ENCODE results near the gene DDX1. TPM values are rescaled to one million over a fixed set of nuclear protein-coding genes. Genes with fewer than 3 reads are reported as not detected.

DDX1 gene
- total RNA-seq, 2 donors from 2014 or later = 39.0 to 50.7 TPM

DNA sequence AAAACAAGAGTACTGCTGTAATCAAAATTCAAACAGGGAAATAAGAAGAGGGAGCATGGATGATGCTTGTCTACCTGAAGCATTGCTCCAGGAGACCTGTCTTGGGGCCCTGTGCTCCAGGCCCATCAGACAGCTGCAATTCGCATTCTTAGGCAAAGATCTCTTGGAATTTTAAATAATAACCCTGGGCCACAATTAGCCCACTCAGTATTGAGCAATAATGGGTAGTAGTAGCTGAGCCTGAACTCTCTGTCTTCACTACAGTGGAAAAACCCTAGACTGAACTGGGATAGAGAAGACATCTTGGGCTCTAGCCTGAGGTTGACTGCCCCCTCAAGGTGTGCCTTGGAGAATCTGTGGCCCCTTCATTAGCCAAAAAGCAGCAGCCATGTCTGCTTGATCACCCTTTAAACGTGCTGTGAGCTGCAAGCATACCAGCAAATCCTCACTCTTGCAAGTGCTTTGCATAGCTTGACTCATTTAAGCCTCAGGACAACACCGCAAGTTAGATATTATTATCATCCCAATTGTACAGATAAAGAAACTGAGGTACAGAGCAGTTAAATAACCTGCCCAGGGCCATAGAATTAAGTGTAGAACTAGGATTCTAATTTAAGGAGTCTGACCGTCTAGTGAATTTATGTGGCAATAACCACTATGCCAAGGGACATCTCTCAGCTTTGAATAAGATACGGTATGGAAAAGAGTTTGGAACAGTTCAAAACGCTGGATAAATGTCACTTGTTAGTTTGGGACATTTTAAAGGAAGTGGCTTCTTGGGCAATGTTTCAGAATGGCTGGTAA is 69.0 kb downstream of the DDX1 start:
- 80% methylated on average over 6 of the region's 6 CpGs for WGBS
- Histone ChIP-seq H3K27me3 (replicated peaks; ENCODE audit: insufficient read depth) (no peaks in the 10 kb centered on the region), H3K4me3 (no peak overlapping the region), H3K9me3 (no peaks in the 10 kb centered on the region), H3K36me3 (no peaks in the 10 kb centered on the region), H3K4me1 (replicated peaks) (no peaks in the 10 kb centered on the region), H3K27ac (no peak overlapping the region)
- no peak for DNase-seq (ENCODE audit: low spot score)
- TF ChIP-seq, protein P1, sequence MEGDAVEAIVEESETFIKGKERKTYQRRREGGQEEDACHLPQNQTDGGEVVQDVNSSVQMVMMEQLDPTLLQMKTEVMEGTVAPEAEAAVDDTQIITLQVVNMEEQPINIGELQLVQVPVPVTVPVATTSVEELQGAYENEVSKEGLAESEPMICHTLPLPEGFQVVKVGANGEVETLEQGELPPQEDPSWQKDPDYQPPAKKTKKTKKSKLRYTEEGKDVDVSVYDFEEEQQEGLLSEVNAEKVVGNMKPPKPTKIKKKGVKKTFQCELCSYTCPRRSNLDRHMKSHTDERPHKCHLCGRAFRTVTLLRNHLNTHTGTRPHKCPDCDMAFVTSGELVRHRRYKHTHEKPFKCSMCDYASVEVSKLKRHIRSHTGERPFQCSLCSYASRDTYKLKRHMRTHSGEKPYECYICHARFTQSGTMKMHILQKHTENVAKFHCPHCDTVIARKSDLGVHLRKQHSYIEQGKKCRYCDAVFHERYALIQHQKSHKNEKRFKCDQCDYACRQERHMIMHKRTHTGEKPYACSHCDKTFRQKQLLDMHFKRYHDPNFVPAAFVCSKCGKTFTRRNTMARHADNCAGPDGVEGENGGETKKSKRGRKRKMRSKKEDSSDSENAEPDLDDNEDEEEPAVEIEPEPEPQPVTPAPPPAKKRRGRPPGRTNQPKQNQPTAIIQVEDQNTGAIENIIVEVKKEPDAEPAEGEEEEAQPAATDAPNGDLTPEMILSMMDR (IDR thresholded peaks at IDR 0.05) = no peak
- no peak for TF ChIP-seq POLR2AphosphoS5 (IDR thresholded peaks at IDR 0.05)
- no peak for TF ChIP-seq POLR2A (IDR thresholded peaks at IDR 0.05)
- intact Hi-C loops (cut with DNase I) = no loop called here

DNA sequence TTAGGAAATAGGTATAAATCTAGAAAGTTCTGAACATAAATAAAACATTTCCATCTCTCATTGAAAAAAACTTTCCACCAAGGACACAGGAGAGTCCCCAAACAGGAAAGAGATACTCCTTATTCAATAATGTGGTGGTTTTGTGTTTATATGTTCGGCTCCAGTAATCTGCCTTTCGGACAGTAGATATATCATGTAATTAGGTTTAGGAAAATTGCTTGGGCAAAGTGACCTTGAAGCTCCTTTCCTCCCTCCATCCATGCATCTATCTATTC is 69.6 kb downstream of the DDX1 start:
- Histone ChIP-seq H3K4me1 (replicated peaks) (no peaks in the 10 kb centered on the region), H3K9me3 (no peaks in the 10 kb centered on the region), H3K4me3 (no peak overlapping the region), H3K27me3 (replicated peaks; ENCODE audit: insufficient read depth) (no peaks in the 10 kb centered on the region), H3K36me3 (no peaks in the 10 kb centered on the region), H3K27ac (no peak overlapping the region)
- 98% methylated on average over 2 of the region's 2 CpGs for WGBS
- DNase-seq (ENCODE audit: low spot score) = no peak
- no peak for TF ChIP-seq POLR2A (IDR thresholded peaks at IDR 0.05)
- intact Hi-C loops (cut with DNase I) = no loop called here

DNA sequence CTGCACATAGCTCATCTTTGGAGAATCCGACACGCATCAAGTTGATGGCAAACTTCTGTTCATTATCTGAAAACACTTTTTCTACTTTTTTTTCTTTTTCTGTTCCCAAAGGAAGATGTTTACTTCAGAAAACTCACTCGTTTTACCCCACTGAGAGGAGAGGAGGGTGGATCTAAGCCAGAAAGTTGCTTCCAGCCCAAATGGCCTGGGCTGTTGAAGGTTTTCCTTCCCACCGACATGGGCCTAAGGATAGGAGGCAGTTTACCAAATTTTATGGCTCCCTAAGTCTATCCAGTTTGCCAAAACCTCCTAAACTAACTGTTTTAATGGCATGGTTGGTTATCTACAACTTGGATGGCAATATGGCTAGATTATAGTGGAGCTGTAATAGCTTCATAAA is 70.4 kb downstream of the DDX1 start:
- intact Hi-C loops (cut with DNase I) = no loop called here
- DNase-seq (ENCODE audit: low spot score) = no peak

DNA sequence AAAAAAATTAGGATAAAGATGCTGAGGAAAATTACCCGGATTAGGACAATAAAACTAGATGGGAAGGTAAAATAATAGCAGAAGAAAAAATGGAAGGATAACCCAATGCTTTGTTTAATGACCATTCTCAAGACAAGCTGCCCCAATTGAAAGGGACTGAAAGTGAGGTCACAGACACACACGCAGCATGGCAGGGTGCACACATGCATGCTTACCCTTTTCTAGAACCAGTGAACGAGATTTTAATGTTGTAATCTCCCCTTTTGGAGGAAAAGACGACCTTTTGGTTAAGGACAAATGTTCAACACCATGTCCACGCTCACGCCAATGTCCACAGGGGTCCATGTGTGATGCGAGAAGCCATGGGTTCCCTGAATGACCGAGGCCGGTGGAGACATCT is 70.9 kb downstream of the DDX1 start:
- Histone ChIP-seq H3K4me3 (no peak overlapping the region), H3K27me3 (replicated peaks; ENCODE audit: insufficient read depth) (no peaks in the 10 kb centered on the region), H3K4me1 (replicated peaks) (no peaks in the 10 kb centered on the region), H3K36me3 (no peaks in the 10 kb centered on the region), H3K9me3 (no peaks in the 10 kb centered on the region), H3K27ac (no peak overlapping the region)
- DNase-seq (ENCODE audit: low spot score) = no peak
- WGBS = 96% methylated on average over 9 of the region's 9 CpGs
- TF ChIP-seq POLR2A (IDR thresholded peaks at IDR 0.05) (no peak), POLR2AphosphoS5 (IDR thresholded peaks at IDR 0.05) (no peak)
- TF ChIP-seq, protein P1 (IDR thresholded peaks at IDR 0.05) = no peak
- intact Hi-C loops (cut with DNase I) = no loop called here

More for the DNA sequence above, 70.4 kb downstream of the DDX1 start:
- TF ChIP-seq POLR2A (IDR thresholded peaks at IDR 0.05) = no peak
- Histone ChIP-seq H3K4me1 (replicated peaks) (no peaks in the 10 kb centered on the region), H3K27me3 (replicated peaks; ENCODE audit: insufficient read depth) (no peaks in the 10 kb centered on the region), H3K4me3 (no peak overlapping the region), H3K9me3 (no peaks in the 10 kb centered on the region), H3K27ac (no peak overlapping the region), H3K36me3 (no peaks in the 10 kb centered on the region)
- 67% methylated on average over 4 of the region's 4 CpGs for WGBS

DNA sequence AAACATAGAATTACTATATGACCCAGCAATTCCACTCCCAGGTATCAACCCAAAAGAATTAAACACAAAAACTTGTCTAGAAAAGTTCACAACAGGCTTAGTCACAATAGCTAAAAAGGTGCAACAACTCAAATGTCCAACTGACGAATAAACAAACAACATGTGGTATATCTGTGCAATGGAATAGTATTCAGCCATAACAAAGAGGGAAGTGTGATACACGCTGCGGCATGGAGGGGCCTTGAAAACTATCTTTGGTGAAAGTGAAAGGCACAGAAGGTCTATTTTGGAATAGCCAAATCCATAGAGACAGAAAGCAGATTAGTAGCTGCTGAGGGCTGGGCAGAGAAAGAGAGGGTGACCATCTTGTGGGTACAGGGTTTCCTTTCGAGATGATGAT is 72.1 kb downstream of the DDX1 start:
- Histone ChIP-seq H3K27me3 (replicated peaks; ENCODE audit: insufficient read depth) (no peaks in the 10 kb centered on the region), H3K9me3 (no peaks in the 10 kb centered on the region), H3K27ac (no peak overlapping the region), H3K4me1 (replicated peaks) (no peaks in the 10 kb centered on the region), H3K36me3 (no peaks in the 10 kb centered on the region), H3K4me3 (no peak overlapping the region)
- no peak for DNase-seq (ENCODE audit: low spot score)
- intact Hi-C loops (cut with DNase I) = no loop called here
- TF ChIP-seq, protein P1 (IDR thresholded peaks at IDR 0.05) = no peak
- TF ChIP-seq POLR2AphosphoS5 (IDR thresholded peaks at IDR 0.05) = no peak
- no peak for TF ChIP-seq POLR2A (IDR thresholded peaks at IDR 0.05)
- 97% methylated on average over 4 of the region's 4 CpGs for WGBS
